ENCODE measurements around the gene SOX5. TPM values are rescaled to one million over a fixed set of nuclear protein-coding genes. Genes with fewer than 3 reads are reported as not detected.
"Not testable (repeated sequence)": the region's sequence is repeated elsewhere in the genome, so short reads cannot be mapped to it uniquely, and the experiment has no call there.

SOX5 gene
- total RNA-seq, 1 donor from 2014 or later: not detected

GRCh38 chr12:23909551-23909950 is 39.9 kb downstream of the SOX5 start:
- no peak for DNase-seq (ENCODE audit: low read depth in 2 of 2)

GRCh38 chr12:23906329-23906728 is 43.1 kb downstream of the SOX5 start:
- DNase-seq (ENCODE audit: low read depth in 2 of 2): no peak

GRCh38 chr12:23899434-23899833 is 50.0 kb downstream of the SOX5 start:
- DNase-seq (ENCODE audit: low read depth in 2 of 2): no peak

GRCh38 chr12:23898121-23898520 is 51.3 kb downstream of the SOX5 start:
- DNase-seq (ENCODE audit: low read depth in 2 of 2): no peak

- DNase-seq (ENCODE audit: low read depth in 2 of 2): no peak
Observed at GRCh38 chr12:23895792-23896218, 53.7 kb downstream of the SOX5 start.

GRCh38 chr12:23893611-23894010 is 55.9 kb downstream of the SOX5 start:
- DNase-seq (ENCODE audit: low read depth in 2 of 2): no peak

GRCh38 chr12:23891115-23891514 is 58.4 kb downstream of the SOX5 start:
- no peak for DNase-seq (ENCODE audit: low read depth in 2 of 2)

GRCh38 chr12:23889069-23889440 is 60.4 kb downstream of the SOX5 start:
- DNase-seq (ENCODE audit: low read depth in 2 of 2): no peak

- DNase-seq (ENCODE audit: low read depth in 2 of 2): no peak
Observed at GRCh38 chr12:23888396-23889068, 60.9 kb downstream of the SOX5 start.

GRCh38 chr12:23887055-23887835 is 62.2 kb downstream of the SOX5 start:
- no peak for DNase-seq (ENCODE audit: low read depth in 2 of 2)

- no peak for DNase-seq (ENCODE audit: low read depth in 2 of 2)
Observed at GRCh38 chr12:23885394-23885793, 64.1 kb downstream of the SOX5 start.

GRCh38 chr12:23884909-23885308 is 64.6 kb downstream of the SOX5 start:
- no peak for DNase-seq (ENCODE audit: low read depth in 2 of 2)

GRCh38 chr12:23880988-23881387 is 68.5 kb downstream of the SOX5 start:
- no peak for DNase-seq (ENCODE audit: low read depth in 2 of 2)

GRCh38 chr12:23876618-23877017 is 72.9 kb downstream of the SOX5 start:
- DNase-seq (ENCODE audit: low read depth in 2 of 2): not testable (repeated sequence)

- no peak for DNase-seq (ENCODE audit: low read depth in 2 of 2)
Observed at GRCh38 chr12:23867794-23868193, 81.7 kb downstream of the SOX5 start.

GRCh38 chr12:23862701-23863100 is 86.8 kb downstream of the SOX5 start:
- DNase-seq (ENCODE audit: low read depth in 2 of 2): no peak

GRCh38 chr12:23860019-23860418 is 89.5 kb downstream of the SOX5 start:
- DNase-seq (ENCODE audit: low read depth in 2 of 2): no peak

GRCh38 chr12:23857178-23857577 is 92.3 kb downstream of the SOX5 start:
- no peak for DNase-seq (ENCODE audit: low read depth in 2 of 2)

GRCh38 chr12:23855813-23856212 is 93.7 kb downstream of the SOX5 start:
- no peak for DNase-seq (ENCODE audit: low read depth in 2 of 2)

GRCh38 chr12:23854598-23854997 is 94.9 kb downstream of the SOX5 start:
- no peak for DNase-seq (ENCODE audit: low read depth in 2 of 2)

GRCh38 chr12:23853640-23854039 is 95.8 kb downstream of the SOX5 start:
- DNase-seq (ENCODE audit: low read depth in 2 of 2): no peak

GRCh38 chr12:23851602-23852001 is 97.9 kb downstream of the SOX5 start:
- DNase-seq (ENCODE audit: low read depth in 2 of 2): no peak

GRCh38 chr12:23847857-23848256 is 101.6 kb downstream of the SOX5 start:
- DNase-seq (ENCODE audit: low read depth in 2 of 2): no peak

All from lung microvascular endothelial cell (primary cell).